ENCODE results near the gene ADAMTS2.

DNA sequence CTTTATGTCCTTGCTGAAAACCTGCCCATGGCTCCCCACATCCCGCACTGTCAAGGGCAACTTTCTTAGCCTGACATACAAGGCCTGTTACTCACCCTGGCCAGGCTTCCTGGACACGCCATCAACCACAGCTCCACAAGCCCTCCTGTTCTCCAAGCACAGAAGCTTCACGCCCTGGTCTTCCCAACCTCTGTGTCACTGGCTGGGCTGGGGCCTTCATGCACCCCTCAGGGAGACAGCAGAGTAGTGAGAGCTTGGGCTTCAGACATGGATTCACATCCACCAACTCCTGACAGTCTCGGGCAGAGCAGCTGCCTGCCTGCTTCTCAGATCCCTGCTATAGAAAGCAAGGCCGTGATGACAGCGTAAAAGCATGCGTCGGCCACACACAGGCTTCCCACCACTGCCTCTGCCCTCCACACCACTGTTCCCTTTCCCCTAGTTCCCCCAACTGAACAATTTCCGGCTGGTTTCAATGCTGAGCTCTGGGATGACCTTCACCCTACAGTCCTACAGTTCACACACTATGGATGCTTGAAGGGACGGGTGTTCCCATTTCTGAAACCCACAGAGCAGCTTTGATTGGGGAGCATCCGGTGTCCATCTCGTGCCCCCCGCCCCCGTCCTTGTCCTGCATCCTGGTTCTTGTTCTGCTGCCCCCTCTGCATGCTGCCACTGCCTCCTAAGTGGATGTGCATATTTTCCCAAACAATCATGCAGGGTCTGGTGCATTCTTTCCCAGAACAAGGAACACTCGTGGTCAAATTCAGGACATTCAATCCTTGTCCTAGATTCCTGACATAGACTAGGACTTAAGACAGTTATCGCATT, 33.4 kb upstream of the ADAMTS2 start:
- no peak for TF ChIP-seq POLR2A (IDR thresholded peaks at IDR 0.05)
- TF ChIP-seq, protein P1, sequence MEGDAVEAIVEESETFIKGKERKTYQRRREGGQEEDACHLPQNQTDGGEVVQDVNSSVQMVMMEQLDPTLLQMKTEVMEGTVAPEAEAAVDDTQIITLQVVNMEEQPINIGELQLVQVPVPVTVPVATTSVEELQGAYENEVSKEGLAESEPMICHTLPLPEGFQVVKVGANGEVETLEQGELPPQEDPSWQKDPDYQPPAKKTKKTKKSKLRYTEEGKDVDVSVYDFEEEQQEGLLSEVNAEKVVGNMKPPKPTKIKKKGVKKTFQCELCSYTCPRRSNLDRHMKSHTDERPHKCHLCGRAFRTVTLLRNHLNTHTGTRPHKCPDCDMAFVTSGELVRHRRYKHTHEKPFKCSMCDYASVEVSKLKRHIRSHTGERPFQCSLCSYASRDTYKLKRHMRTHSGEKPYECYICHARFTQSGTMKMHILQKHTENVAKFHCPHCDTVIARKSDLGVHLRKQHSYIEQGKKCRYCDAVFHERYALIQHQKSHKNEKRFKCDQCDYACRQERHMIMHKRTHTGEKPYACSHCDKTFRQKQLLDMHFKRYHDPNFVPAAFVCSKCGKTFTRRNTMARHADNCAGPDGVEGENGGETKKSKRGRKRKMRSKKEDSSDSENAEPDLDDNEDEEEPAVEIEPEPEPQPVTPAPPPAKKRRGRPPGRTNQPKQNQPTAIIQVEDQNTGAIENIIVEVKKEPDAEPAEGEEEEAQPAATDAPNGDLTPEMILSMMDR (IDR thresholded peaks at IDR 0.05) = no peak
